BLaER1 treated with 17β-estradiol and CSF1 and Interleukin-3, amounts not matched to agents 10 nM and 100 nM (cell line): Measurements from ENCODE around the gene GNB1L.
"Not testable (repeated sequence)": the region's sequence is repeated elsewhere in the genome, so short reads cannot be mapped to it uniquely, and the experiment has no call there.

Experiments
- H3K27ac ChIP-seq, 11 experiments: shearing (Covaris generic); formaldehyde crosslinking; 2 replicates each; pipeline ENCODE4 v1.8.1; 2022
- H3K27me3 ChIP-seq, 11 experiments: shearing (Covaris generic); formaldehyde crosslinking; 2 replicates each; pipeline ENCODE4 v1.8.1; 2022
- H3K36me3 ChIP-seq, 11 experiments: shearing (Covaris generic); formaldehyde crosslinking; 2 replicates each; pipeline ENCODE4 v1.8.1; 2022
- H3K4me1 ChIP-seq, 10 experiments: shearing (Covaris generic); formaldehyde crosslinking; 2 replicates each; pipeline ENCODE4 v1.8.1; 2022
- H3K4me2 ChIP-seq, 11 experiments: shearing (Covaris generic); formaldehyde crosslinking; 2 replicates each; pipeline ENCODE4 v1.8.1; 2022
- H3K4me3 ChIP-seq, 10 experiments: shearing (Covaris generic); formaldehyde crosslinking; 2 replicates each; pipeline ENCODE4 v1.8.1; 2022
- H3K9ac ChIP-seq, 11 experiments: shearing (Covaris generic); formaldehyde crosslinking; 2 replicates each; pipeline ENCODE4 v1.8.1; 2022
- H3K9me3 ChIP-seq, 11 experiments: shearing (Covaris generic); formaldehyde crosslinking; replicated peaks in 1 of 11; 2 replicates each; pipeline ENCODE4 v1.8.1; 2022
- H4K20me1 ChIP-seq, 11 experiments: shearing (Covaris generic); formaldehyde crosslinking; 2 replicates each; pipeline ENCODE4 v1.8.1; 2022
- Cebpa-rat ChIP-seq, 11 experiments: shearing (Covaris generic); IDR thresholded peaks; 2 replicates each; pipeline ENCODE4 v1.8.1; 2022

The GNB1L gene

DNA sequence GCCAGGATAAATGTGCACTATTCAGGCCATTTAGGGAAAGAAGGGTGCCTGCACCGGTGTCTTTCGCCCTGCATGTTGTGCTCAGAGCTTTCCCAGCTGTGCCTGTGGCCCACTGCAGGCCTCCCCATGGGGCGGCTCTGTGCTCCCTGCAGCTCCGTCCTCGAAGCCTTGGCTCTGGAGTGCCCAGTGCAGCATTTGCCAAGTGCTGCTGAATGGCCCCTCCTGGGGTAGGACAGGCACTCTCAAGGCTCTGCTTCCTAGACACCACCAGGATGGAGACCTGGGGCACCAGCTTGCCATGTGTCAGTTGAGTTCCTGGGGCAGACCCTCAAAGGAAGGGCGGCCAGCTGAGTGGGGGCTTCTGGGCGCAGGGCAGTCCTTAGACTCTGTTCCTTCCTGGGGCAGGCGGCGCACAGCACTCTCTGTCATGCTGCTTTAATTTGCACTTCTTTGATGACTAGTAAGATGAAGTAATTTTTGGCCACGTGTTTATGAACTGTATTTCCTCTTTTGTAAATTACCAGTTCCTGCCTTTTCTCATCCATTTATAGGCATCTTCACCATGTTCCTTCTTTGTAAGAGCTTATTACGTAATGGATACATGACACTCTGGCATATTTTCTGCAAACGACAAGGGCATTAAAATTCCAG, 32.1 kb upstream of the GNB1L start:
- H3K4me2 ChIP-seq, result peak overlapping the region; percentile 83 to 99 (median 93)
- peak overlapping the region; percentile 60 to 84 (median 73) for H3K9ac ChIP-seq
- TF ChIP-seq Cebpa-rat (IDR thresholded peaks at IDR 0.05), result peak in 8 of 11 experiments; percentile 38 to 85 (median 66); a peak in 12 of 22 replicates
- H3K9me3 ChIP-seq, result no peaks in the 10 kb centered on the region
- H3K4me3 ChIP-seq, result peak overlapping the region in 6 of 10 experiments; percentile 7 to 24 (median 16); a peak in 8 of 20 replicates
- peak overlapping the region; percentile 57 to 97 (median 88) for H3K27ac ChIP-seq
- peaks cover 76 to 97% (median 91%) of the 10 kb centered on the region in 10 experiments for H3K4me1 ChIP-seq
- H3K36me3 ChIP-seq, result peaks cover 0 to 6% (median 0%) of the 10 kb centered on the region in 11 experiments; a peak in 4 of 22 replicates
- H4K20me1 ChIP-seq, result no peaks in the 10 kb centered on the region
- H3K27me3 ChIP-seq, result no peaks in the 10 kb centered on the region

DNA sequence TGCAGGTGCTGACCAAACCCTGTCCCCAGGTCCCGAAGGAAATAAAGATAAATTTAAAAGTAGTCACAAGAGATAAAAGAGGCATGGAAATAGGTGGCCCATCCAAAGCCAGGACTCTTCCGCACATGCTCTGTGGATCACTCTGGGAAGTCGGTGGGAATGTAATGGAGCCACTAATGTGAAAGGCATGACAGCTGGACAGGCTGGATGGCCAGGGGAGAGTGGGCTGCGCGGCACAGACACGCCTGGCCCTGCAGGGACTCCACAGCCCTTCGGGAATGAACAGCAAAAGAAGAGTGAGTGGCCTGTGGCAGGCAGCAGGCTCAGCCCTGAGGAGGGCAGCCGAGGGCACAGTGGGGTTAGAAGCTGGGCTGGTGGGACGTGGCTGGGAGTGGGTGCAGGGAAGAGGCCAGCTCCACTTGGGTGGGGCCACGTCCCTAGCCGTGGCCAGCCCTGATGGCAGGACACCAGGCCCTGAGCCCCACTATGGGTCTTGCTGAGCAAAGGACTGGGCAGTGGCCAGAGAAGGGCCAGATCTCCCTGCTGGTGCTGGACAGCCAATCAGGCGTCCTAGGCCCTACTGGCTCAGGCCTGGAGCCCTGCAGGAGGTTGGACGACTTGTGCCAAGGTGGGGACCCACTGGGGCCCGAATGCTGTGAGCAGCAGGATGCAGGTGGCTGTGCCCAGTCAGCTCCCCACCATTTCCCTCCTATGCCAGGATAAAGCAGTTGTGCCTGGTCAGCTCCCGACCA, 31.3 kb upstream of the GNB1L start:
- Histone ChIP-seq H3K9me3 (no peaks in the 10 kb centered on the region), H3K36me3 (peaks cover 0 to 6% (median 0%) of the 10 kb centered on the region in 11 experiments; a peak in 4 of 22 replicates), H3K27ac (peak overlapping the region; percentile 57 to 97 (median 88)), H3K27me3 (no peaks in the 10 kb centered on the region), H3K4me2 (peak overlapping the region; percentile 83 to 99 (median 93)), H3K9ac (peak overlapping the region; percentile 60 to 84 (median 73); a peak in 20 of 22 replicates), H3K4me1 (peaks cover 73 to 96% (median 89%) of the 10 kb centered on the region in 10 experiments), H3K4me3 (peak overlapping the region in 7 of 10 experiments; percentile 0 to 46 (median 16); a peak in 6 of 20 replicates), H4K20me1 (no peaks in the 10 kb centered on the region)
- no peak for TF ChIP-seq Cebpa-rat (IDR thresholded peaks at IDR 0.05)

DNA sequence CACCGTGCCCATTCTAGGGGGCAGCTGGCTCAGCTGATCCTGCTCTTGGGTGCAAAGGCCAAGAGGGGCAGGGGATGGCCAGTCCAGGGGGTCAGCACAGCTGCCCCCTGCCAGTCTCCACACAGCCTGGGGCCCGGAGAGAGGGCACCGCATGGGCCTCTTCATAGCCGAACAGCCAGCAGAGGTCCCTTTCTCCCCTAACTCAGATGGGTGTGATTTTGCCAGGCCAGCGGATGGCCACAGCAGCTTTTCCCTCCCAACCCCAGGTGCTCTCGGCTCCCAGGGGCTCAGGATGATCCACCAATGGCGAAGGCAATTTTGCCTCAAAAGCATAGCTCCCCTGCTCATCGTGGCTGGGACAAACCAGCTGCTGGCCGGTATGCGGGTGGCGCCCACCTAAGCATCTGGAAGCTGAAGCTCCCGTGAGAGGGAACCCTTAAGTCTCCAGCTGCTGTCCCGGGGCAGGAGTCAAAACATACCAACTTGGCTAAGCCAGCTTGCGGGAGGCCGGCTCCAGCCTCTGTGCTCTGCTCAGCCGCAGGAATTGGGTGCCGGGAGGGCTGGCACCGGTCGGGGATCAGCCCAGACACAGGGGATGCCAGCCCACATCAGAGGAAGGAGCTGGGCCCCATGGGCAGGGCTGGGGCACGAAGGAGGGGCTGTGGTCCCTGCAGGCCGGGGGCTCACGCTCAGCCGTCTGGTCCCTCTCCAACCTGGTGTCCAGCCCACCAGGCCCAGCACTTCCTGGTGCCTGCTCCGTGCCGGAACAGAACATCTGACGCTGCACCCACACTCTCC, 30.5 kb upstream of the GNB1L start:
- peak overlapping the region; percentile 4 to 97 (median 88); a peak in 21 of 22 replicates for H3K27ac ChIP-seq
- peak overlapping the region; percentile 83 to 99 (median 93) for H3K4me2 ChIP-seq
- TF ChIP-seq Cebpa-rat (IDR thresholded peaks at IDR 0.05), result no peak
- H3K27me3 ChIP-seq, result no peaks in the 10 kb centered on the region
- no peaks in the 10 kb centered on the region for H3K9me3 ChIP-seq
- H3K9ac ChIP-seq, result peak overlapping the region; percentile 5 to 84 (median 73); a peak in 20 of 22 replicates
- H3K4me1 ChIP-seq, result peaks cover 64 to 87% (median 80%) of the 10 kb centered on the region in 10 experiments
- H3K4me3 ChIP-seq, result peak overlapping the region in 4 of 10 experiments; percentile 24 to 47 (median 42); a peak in 6 of 20 replicates
- peaks cover 0 to 6% (median 0%) of the 10 kb centered on the region in 11 experiments; a peak in 4 of 22 replicates for H3K36me3 ChIP-seq
- H4K20me1 ChIP-seq, result no peaks in the 10 kb centered on the region

DNA sequence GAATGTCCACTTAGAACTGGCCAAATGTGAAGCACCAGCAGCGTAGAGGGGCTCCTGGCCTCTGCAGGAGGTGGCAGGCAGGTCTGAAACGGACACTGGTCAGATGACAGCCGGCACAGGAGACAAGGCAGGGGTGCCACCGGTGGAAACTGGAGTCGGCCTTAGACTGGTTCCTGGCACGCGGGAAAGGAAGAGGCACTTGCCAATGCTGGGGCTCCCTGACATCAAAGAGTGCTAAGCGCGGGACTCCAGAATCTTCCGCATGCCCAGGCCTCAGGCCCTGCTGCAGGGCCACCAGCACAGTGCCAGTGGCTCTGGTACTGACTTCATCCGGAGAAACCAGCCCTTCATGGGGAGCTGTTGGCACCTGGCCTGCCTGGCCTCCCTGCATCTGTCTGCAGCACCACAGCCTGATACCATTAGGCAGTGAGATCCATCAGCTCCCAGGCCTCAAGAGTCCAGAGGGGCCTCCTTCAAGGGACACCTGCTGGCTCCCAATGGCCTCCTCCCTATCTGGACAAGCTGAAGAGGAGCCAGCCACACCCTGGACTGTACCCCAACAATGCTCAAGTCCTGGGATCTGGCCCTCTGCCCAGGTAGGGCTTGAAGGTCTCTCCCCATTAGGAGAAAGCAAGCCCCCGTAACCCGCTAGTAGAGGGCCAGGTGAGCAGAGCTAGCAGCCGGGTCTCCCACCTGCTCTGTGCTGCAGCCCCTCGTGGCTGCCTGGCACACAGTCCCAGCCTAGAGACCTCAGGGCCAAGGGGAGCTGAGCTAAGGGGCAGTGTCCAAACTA, 29.7 kb upstream of the GNB1L start:
- no peaks in the 10 kb centered on the region for H3K27me3 ChIP-seq
- H3K9ac ChIP-seq, result peak overlapping the region; percentile 5 to 84 (median 73); a peak in 19 of 22 replicates
- peaks cover 0 to 6% (median 0%) of the 10 kb centered on the region in 11 experiments; a peak in 5 of 22 replicates for H3K36me3 ChIP-seq
- peak overlapping the region; percentile 83 to 99 (median 93) for H3K4me2 ChIP-seq
- H3K4me3 ChIP-seq, result peak overlapping the region in 2 of 10 experiments; percentile 46 to 47; a peak in 3 of 20 replicates
- no peaks in the 10 kb centered on the region for H3K9me3 ChIP-seq
- H3K4me1 ChIP-seq, result peaks cover 64 to 80% (median 73%) of the 10 kb centered on the region in 10 experiments
- TF ChIP-seq Cebpa-rat (IDR thresholded peaks at IDR 0.05), result no peak
- H4K20me1 ChIP-seq, result no peaks in the 10 kb centered on the region
- H3K27ac ChIP-seq, result peak overlapping the region in 10 of 11 experiments; percentile 81 to 97 (median 90); a peak in 20 of 22 replicates

DNA sequence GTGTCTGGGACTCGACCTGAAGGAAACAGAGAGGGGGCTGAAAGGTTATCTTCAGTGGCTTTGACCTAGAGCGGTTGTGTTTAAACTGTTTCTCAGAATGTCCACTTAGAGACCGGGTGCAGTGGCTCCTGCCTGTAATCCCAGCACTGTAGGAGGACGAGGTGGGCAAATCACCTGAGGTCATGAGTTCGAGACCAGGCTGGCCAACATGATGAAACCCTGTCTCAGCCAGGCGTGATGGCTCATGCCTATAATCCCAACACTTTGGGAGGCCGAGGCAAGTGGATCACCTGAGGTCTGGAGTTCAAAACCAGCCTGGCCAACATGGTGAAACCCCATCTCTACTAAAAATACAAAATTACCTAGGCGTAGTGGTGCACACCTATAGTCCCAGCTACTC, 28.8 kb upstream of the GNB1L start:
- peaks cover 57 to 72% (median 64%) of the 10 kb centered on the region in 10 experiments for H3K4me1 ChIP-seq
- H3K36me3 ChIP-seq, H3K4me3 ChIP-seq, H3K27me3 ChIP-seq, H4K20me1 ChIP-seq, H3K9me3 ChIP-seq: not testable (repeated sequence)
- H3K27ac ChIP-seq, result peak overlapping the region in 3 of 11 experiments; percentile 49 to 94 (median 53); a peak in 6 of 22 replicates
- peak overlapping the region in 2 of 11 experiments; percentile 93 to 99; a peak in 1 of 22 replicates for H3K4me2 ChIP-seq
- H3K9ac ChIP-seq, result 0 out of 22 replicates have a peak overlapping the region, but pooled peaks of 1 of the 11 experiments have one; percentile 19

DNA sequence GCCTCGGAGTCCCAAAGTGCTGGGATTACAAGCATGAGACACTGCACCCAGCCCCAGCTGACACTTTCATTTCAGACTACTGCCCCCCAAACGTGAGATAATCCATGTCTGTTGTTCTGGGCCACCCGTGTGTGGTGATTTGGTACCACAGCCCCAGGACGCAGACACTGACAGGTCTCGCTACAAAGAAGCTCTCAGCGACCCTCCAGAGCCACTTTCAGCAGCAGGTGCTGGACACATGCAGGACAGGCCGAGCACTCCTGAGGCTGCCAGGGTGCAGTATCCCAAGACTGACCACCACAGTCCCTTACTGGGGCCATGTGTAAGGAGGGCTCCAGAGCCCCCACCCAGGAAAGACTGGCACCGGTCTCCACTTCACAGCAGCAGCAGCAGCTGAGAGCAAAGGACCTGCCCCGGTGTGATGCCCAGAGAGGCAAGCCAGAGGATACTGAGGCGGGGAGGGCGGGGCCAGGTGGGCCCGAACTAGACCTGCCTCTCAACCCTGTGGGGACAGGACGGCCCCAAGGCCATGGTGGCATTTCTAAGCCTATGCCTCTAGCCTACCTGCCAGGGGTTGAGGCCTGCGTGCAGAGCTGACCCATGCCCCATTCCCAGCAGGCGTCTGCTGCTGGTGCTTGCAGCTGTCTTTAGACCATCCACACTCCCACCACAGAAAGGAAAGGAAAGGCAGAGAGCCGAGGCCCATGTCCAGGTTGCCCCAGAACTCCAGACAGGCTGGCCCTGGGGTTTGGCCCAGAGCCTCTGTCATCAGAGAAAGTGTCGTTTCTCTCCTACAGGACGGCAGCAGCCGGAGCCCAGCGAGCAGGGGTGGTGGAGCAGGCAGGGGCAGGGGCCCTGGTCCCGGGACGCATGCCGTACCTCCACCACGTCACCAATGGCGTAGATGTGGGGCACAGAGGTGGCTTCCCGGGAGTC, 28.0 kb upstream of the GNB1L start:
- Histone ChIP-seq H3K4me2 (peak overlapping the region; percentile 24 to 66 (median 54); a peak in 21 of 22 replicates), H3K27ac (peak overlapping the region in 4 of 11 experiments; percentile 38 to 94 (median 51); a peak in 7 of 22 replicates), H4K20me1 (peaks cover 0 to 9% (median 0%) of the 10 kb centered on the region in 11 experiments; a peak in 1 of 22 replicates), H3K27me3 (no peaks in the 10 kb centered on the region), H3K36me3 (peaks cover 0 to 16% (median 0%) of the 10 kb centered on the region in 11 experiments; a peak in 5 of 22 replicates), H3K9ac (peak overlapping the region in 3 of 11 experiments; percentile 3 to 19 (median 4); a peak in 1 of 22 replicates), H3K9me3 (no peaks in the 10 kb centered on the region), H3K4me1 (peaks cover 51 to 68% (median 57%) of the 10 kb centered on the region in 10 experiments), H3K4me3 (no peak overlapping the region)
- no peak for TF ChIP-seq Cebpa-rat (IDR thresholded peaks at IDR 0.05)
